GM12878 (cell line): ENCODE measurements around the gene IMMT. TPM values are rescaled to one million over a fixed set of nuclear protein-coding genes. Genes with fewer than 3 reads are reported as not detected.

Experiments
- ATAC-seq: fragments of 200-7000 bp; cut with Tn5 transposase; 3 replicates; pipeline ENCODE4 v1.9.1; 2020; ENCODE audit warnings: mild to moderate bottlenecking, moderate library complexity
- BruUV-seq: library from RNA; stranded (reverse); fragments of 400-500 nt; replicated peaks from 2 replicates; lab custom pipeline; 2021; lab: Mats Ljungman, UMichigan
- CTCF ChIA-PET: fragments of 300-600 bp; sonication (Branson Sonifier 250); formaldehyde crosslinking; extraction: SDS; loops from one replicate; lab custom pipeline; 2021; ENCODE audit warnings: inconsistent platforms; lab: Yijun Ruan, JAX
- POLR2A ChIA-PET: fragments of 350-600 bp; formaldehyde crosslinking; extraction: SDS; loops from one replicate; lab custom pipeline; 2021; ENCODE audit warnings: inconsistent platforms; lab: Charles Lee
- RAD21 ChIA-PET: fragments of 300-600 bp; sonication (Branson Sonifier 250); formaldehyde crosslinking; loops from one replicate; lab custom pipeline; 2023; ENCODE audit warnings: antibody characterized with exemption; ENCODE audit not compliant: unreplicated experiment; lab: Charles Lee
- SMC1A ChIA-PET: fragments of 300-600 bp; sonication (Branson Sonifier 250); formaldehyde crosslinking; loops from one replicate; lab custom pipeline; 2023; ENCODE audit not compliant: unreplicated experiment, uncharacterized antibody; lab: Charles Lee
- DNase-seq: peaks from one replicate; pipeline ENCODE4 v3.0.0-alpha.2; 2011; ENCODE audit warnings: low read depth, low spot score
- FAIRE-seq: peaks from 3 replicates; lab custom pipeline; 2011; peaks lifted over from hg19 to GRCh38; lab: Jason Lieb, UNC
- H2AFZ ChIP-seq: 2 replicates; pipeline ENCODE4 v1.6.0; 2011; ENCODE audit warnings: low read depth, low read length, control low read depth; ENCODE audit not compliant: control insufficient read depth
- H3K27ac ChIP-seq: 2 replicates; pipeline ENCODE4 v1.5.1; 2011; ENCODE audit warnings: control low read depth; ENCODE audit not compliant: control insufficient read depth, insufficient read depth
- H3K27me3 ChIP-seq, 2 experiments: replicated peaks in 1 of 2; 2 replicates each; pipeline versions ENCODE4 v1.6.0 to v1.6.1; 2011; ENCODE audit warnings: low read length in 1 of 2; ENCODE audit not compliant: control insufficient read depth in 2 of 2, insufficient read depth in 2 of 2
- H3K36me3 ChIP-seq, 2 experiments: 2 replicates each; pipeline ENCODE4 v1.5.1; 2011; ENCODE audit warnings: low read length in 1 of 2; ENCODE audit not compliant: control insufficient read depth in 2 of 2, insufficient read depth in 2 of 2
- H3K4me1 ChIP-seq: 2 replicates; pipeline ENCODE4 v1.6.1; 2011; ENCODE audit warnings: mild to moderate bottlenecking, low read length, moderate library complexity, mixed read lengths; ENCODE audit not compliant: control insufficient read depth, insufficient read depth
- H3K4me2 ChIP-seq: 2 replicates; pipeline ENCODE4 v1.6.0; 2011; ENCODE audit warnings: control low read depth; ENCODE audit not compliant: control insufficient read depth, insufficient read depth
- H3K4me3 ChIP-seq: fragments of 200-600 bp; sonication (generic); 2 replicates; pipeline ENCODE4 v1.5.1; 2016
- H3K79me2 ChIP-seq: 2 replicates; pipeline ENCODE4 v1.6.0; 2011; ENCODE audit warnings: low read length; ENCODE audit not compliant: control insufficient read depth, insufficient read depth
- H3K9ac ChIP-seq: 2 replicates; pipeline ENCODE4 v1.8.0; 2011; ENCODE audit warnings: low read length, control low read depth, mixed read lengths; ENCODE audit not compliant: control insufficient read depth, insufficient read depth
- H3K9me3 ChIP-seq: replicated peaks from 3 replicates; pipeline ENCODE4 v1.5.1; 2011; ENCODE audit warnings: mild to moderate bottlenecking, low read length; ENCODE audit not compliant: control insufficient read depth, insufficient read depth
- H4K20me1 ChIP-seq: 2 replicates; pipeline ENCODE4 v1.6.0; 2011; ENCODE audit not compliant: control insufficient read depth, insufficient read depth
- ATF7 ChIP-seq: fragments of 450-650 bp; IDR thresholded peaks from 2 replicates; pipeline ENCODE4 v1.6.1; 2016; ENCODE audit warnings: low read depth, mild to moderate bottlenecking
- EGR1 ChIP-seq, 2 experiments: IDR thresholded peaks; 1 replicate in 1 of 2; 2 replicates in 1 of 2; pipeline ENCODE4 v1.6.1; 2011 to 2012; ENCODE audit warnings: low read depth in 2 of 2, low read length in 2 of 2, borderline replicate concordance in 1 of 2, mild to moderate bottlenecking in 1 of 2, moderate library complexity in 1 of 2
- PRDM15 ChIP-seq: fragments of 450-650 bp; formaldehyde crosslinking; IDR thresholded peaks from 2 replicates; pipeline ENCODE4 v1.4.0; 2020; ENCODE audit warnings: mild to moderate bottlenecking, moderate library complexity
- SMC3 ChIP-seq: IDR thresholded peaks from 2 replicates; pipeline ENCODE4 v1.6.1; 2011; ENCODE audit warnings: low read length, improper control_type of control experiment, borderline replicate concordance
- SRF ChIP-seq, 2 experiments: IDR thresholded peaks; 2 replicates each; pipeline ENCODE4 v1.6.1; 2011; ENCODE audit warnings: low read depth in 2 of 2, low read length in 2 of 2, mild to moderate bottlenecking in 1 of 2, moderate library complexity in 1 of 2
- ZNF217 ChIP-seq: fragments of 450-650 bp; IDR thresholded peaks from 2 replicates; pipeline ENCODE4 v1.6.1; 2017; ENCODE audit warnings: antibody characterized with exemption, mild to moderate bottlenecking
- ZZZ3 ChIP-seq: IDR thresholded peaks from 2 replicates; pipeline ENCODE4 v1.6.1; 2011; ENCODE audit warnings: low read depth; ENCODE audit not compliant: control insufficient read depth, insufficient read length
- WGBS: methylation state at CpG from one replicate; pipeline ENCODE4 v1.1.6; 2016; ENCODE audit warnings: low lambda C conversion rate; ENCODE audit not compliant: insufficient replicate concordance, insufficient coverage; ENCODE audit errors: missing lambda C conversion rate; 5-methylcytosine and 5-hydroxymethylcytosine counted together
- in situ Hi-C: fragments of 300-500 bp; cut with MboI; formaldehyde crosslinking; loops from 9 replicates; pipeline ENCODE4 v1.14.3; 2018; ENCODE audit warnings: mixed read lengths
- intact Hi-C: fragments of 100-400 bp; cut with micrococcal nuclease; formaldehyde crosslinking; loops from one replicate; pipeline ENCODE4 v1.14.2; 2022; ENCODE audit not compliant: unreplicated experiment
- polyA plus RNA-seq, 11 experiments: library from polyadenylated mRNA; depleted of rRNA in 4 of 11; unstranded in 6 of 11; stranded (reverse) in 5 of 11; fragments of >200 nt; fragmentation: Nextera tagmentation in 4 of 11; fragmentation: Illumina TruSeq in 1 of 11; extraction: Ambion mirVana in 4 of 11; extraction: Trizol in 1 of 11; gene quantifications; 1 replicate in 1 of 11; 2 replicates in 10 of 11; pipeline versions ENCODE4 v1.2.1 to v1.2.3, GENCODE V29; 2011 to 2016; ENCODE audit warnings: inconsistent platforms in 2 of 11, missing spikeins in 2 of 11, low read depth in 1 of 11
- total RNA-seq, 4 experiments: library from RNA; depleted of rRNA in 3 of 4; stranded (reverse); fragments of >200 nt in 3 of 4; fragmentation: Illumina TruSeq in 1 of 4; extraction: Trizol in 1 of 4; gene quantifications; 2 replicates each; pipeline versions ENCODE4 v1.2.1 to v1.2.3, GENCODE V29; 2013 to 2021
- TF ChIP-seq, protein P1 (sequence below): IDR thresholded peaks from 2 replicates; pipeline ENCODE4 v1.6.1; 2011; ENCODE audit warnings: low read depth, low read length, improper control_type of control experiment, borderline replicate concordance

IMMT gene
- total and polyA plus RNA-seq, 10 of the 15 experiments (the other 5 are each of a cell fraction or from before 2014, with no cell fraction given): 78.4 to 149 (median 98.7) TPM

DNA sequence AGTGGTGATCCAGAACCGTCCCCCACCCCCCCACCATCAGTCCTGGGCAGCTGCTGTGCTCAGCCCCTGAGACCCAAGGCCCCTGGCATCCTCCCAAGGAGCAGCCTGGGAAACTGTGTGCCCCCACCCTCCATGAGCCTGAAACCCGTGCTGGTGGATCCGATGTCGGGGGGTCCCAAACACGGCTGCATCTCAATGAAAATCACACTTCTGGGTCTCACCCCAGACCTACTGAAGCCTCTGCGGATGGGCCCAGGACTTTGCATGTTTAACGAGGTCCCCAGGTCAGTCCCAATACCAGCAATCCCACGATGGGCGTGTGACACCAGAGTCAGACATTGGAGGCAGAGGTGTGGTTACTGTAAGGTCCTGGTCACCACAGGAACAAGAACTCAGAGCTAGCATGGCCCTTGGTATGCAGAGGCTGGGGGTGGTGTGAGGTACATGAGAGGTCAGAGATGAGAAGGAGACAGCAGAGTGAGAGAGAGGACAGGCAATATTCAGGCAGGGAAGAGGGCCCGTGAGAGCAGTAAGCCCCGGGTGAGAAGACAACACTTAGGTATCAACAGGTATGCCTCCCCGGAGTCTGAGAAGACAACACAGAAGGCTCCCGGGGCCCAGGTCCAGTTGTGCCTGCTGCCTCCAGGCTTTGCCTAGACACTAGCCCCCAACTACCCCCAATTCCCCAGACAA is 36.6 kb upstream of the IMMT start:
- SMC1A ChIA-PET: interaction anchor here (0.9 kb wide), 1 partner anchor 20 kb away, joined by 3 read pairs; no protein-coding TSS in a partner anchor
- no TSS peak for BruUV-seq

More for the DNA sequence above, 36.6 kb upstream of the IMMT start:
- Histone ChIP-seq H3K79me2 (no peaks in the 10 kb centered on the region), H3K27ac (no peak overlapping the region), H3K9me3 (no peaks in the 10 kb centered on the region), H3K36me3 (no peaks in the 10 kb centered on the region), H3K4me3 (no peak overlapping the region), H3K27me3 (no peaks in the 10 kb centered on the region), H2AFZ (no peak overlapping the region), H3K4me2 (no peak overlapping the region), H3K4me1 (peaks cover 9% of the 10 kb centered on the region), H4K20me1 (no peaks in the 10 kb centered on the region), H3K9ac (no peak overlapping the region)
- in situ Hi-C loops: no loop called here
- FAIRE-seq: no peak
- no peak for ATAC-seq
- 73% methylated on average over 12 of the region's 13 CpGs for WGBS
- intact Hi-C loops: no loop called here
- RAD21 ChIA-PET: interaction anchor here (0.6 to 1.6 kb wide), 2 partner anchors 10 to 18 kb away, joined by 3 read pairs; no protein-coding TSS in a partner anchor
- CTCF ChIA-PET: no interaction called here
- no peak for DNase-seq
- POLR2A ChIA-PET: no interaction called here
- no peak for TF ChIP-seq SRF (IDR thresholded peaks at IDR 0.05; ENCODE audit: low read depth in 2 of 2, low read length in 2 of 2)
- TF ChIP-seq SMC3: no peak
- no peak for TF ChIP-seq ZNF217
- TF ChIP-seq EGR1 (IDR thresholded peaks at IDR 0.05; ENCODE audit: borderline replicate concordance in 1 of 2, low read depth in 2 of 2, low read length in 2 of 2): no peak
- TF ChIP-seq ZZZ3: no peak
- no peak for TF ChIP-seq ATF7
- TF ChIP-seq, protein P1, sequence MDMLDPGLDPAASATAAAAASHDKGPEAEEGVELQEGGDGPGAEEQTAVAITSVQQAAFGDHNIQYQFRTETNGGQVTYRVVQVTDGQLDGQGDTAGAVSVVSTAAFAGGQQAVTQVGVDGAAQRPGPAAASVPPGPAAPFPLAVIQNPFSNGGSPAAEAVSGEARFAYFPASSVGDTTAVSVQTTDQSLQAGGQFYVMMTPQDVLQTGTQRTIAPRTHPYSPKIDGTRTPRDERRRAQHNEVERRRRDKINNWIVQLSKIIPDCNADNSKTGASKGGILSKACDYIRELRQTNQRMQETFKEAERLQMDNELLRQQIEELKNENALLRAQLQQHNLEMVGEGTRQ: no peak
- TF ChIP-seq PRDM15 (CRISPR knock-in tag): no peak
